Spleen (tissue), 7 donors: ENCODE results near the gene IGFL1.

Experiments
- CTCF ChIP-seq, 11 experiments: fragments of 200-600 bp in 7 of 11; fragments of 450-650 bp in 4 of 11; sonication (generic) in 4 of 11; IDR thresholded peaks in 8 of 11; conservative IDR thresholded peaks in 3 of 11; 1 replicate in 7 of 11; 2 replicates in 4 of 11; pipeline versions ENCODE4 v1.4.0 to v1.8.0; 2016 to 2021; ENCODE audit warnings: antibody characterized with exemption in 11 of 11, inconsistent platforms in 4 of 11, mild to moderate bottlenecking in 1 of 11
- POLR2A ChIP-seq, 3 donors: fragments of 450-650 bp; IDR thresholded peaks; one replicate each; pipeline ENCODE4 v1.5.1; 2017; ENCODE audit warnings: antibody characterized with exemption in 3 of 3, mild to moderate bottlenecking in 1 of 3
- POLR2AphosphoS5 ChIP-seq, 3 donors: sonication (generic); formaldehyde crosslinking; IDR thresholded peaks; one replicate each; pipeline ENCODE4 v1.5.1; 2017; ENCODE audit warnings: antibody characterized with exemption in 3 of 3
- donor health status: DM: no; HTN: no; CAD: no; lungs with moderate emphysema.
- donor health status: DM: no; HTN: no; CAD: no.
- donor health status: DM: no; HTN: no; CAD: no.

- TF ChIP-seq CTCF (IDR thresholded peaks at IDR 0.05 in 8 of 11, conservative IDR thresholded peaks at IDR 0.05 in 3 of 11) (no peak), POLR2A (IDR thresholded peaks at IDR 0.05) (no peak), POLR2AphosphoS5 (IDR thresholded peaks at IDR 0.05) (no peak)
Observed at GRCh38 chr19:46232938-46233621, 3.5 kb downstream of the IGFL1 start.
